CD4-positive, CD25-positive, alpha-beta regulatory T cell (primary cell): ENCODE data around the gene RFC3. TPM values are rescaled to one million over a fixed set of nuclear protein-coding genes. Genes with fewer than 3 reads are reported as not detected.
"Not testable (repeated sequence)": the region's sequence is repeated elsewhere in the genome, so short reads cannot be mapped to it uniquely, and the experiment has no call there.

Source experiments
- ATAC-seq, 2 donors: fragments of 150-1000 bp; cut with Tn5 transposase; one replicate each; pipeline ENCODE4 v1.10.0; 2021; ENCODE audit warnings: low read depth in 2 of 2, moderate number of reproducible peaks in 2 of 2, moderate library complexity in 1 of 2
- DNase-seq, 3 donors: peaks; one replicate each; pipeline versions ENCODE4 v3.0.0 to v3.0.0-alpha.2; 2012 to 2022; ENCODE audit warnings: mixed read lengths in 1 of 3
- H3K27ac ChIP-seq: one replicate; pipeline ENCODE4 v1.7.0; 2013; ENCODE audit warnings: mild to moderate bottlenecking, low read length; ENCODE audit not compliant: insufficient read depth, poor library complexity, severe bottlenecking
- H3K27me3 ChIP-seq: one replicate; pipeline ENCODE4 v1.7.0; 2013; ENCODE audit warnings: low read length; ENCODE audit not compliant: control insufficient read depth, insufficient read depth
- H3K36me3 ChIP-seq: one replicate; pipeline ENCODE4 v1.7.0; 2013; ENCODE audit warnings: mild to moderate bottlenecking, low read length, moderate library complexity; ENCODE audit not compliant: control insufficient read depth, insufficient read depth
- H3K4me1 ChIP-seq: 2 replicates; pipeline ENCODE4 v1.7.0; 2013; ENCODE audit warnings: mild to moderate bottlenecking, low read length; ENCODE audit not compliant: insufficient read depth, control insufficient read depth, poor library complexity, severe bottlenecking
- H3K4me3 ChIP-seq: one replicate; pipeline ENCODE4 v1.7.0; 2013; ENCODE audit warnings: low read depth, mild to moderate bottlenecking, low read length, moderate library complexity
- H3K9me3 ChIP-seq, 2 experiments: 1 replicate in 1 of 2; 2 replicates in 1 of 2; pipeline ENCODE4 v1.7.0; 2013; ENCODE audit warnings: low read length in 2 of 2, mild to moderate bottlenecking in 1 of 2, moderate library complexity in 1 of 2; ENCODE audit not compliant: control insufficient read depth in 2 of 2
- H3K27ac Mint-ChIP-seq, 3 donors: one replicate each; pipeline ENCODE4 v1.8.0; 2020 to 2022; ENCODE audit warnings: mild to moderate bottlenecking in 3 of 3, mixed read lengths in 3 of 3, moderate library complexity in 2 of 3
- H3K27me3 Mint-ChIP-seq: one replicate; pipeline ENCODE4 v1.8.0; 2022; ENCODE audit warnings: mild to moderate bottlenecking, mixed read lengths
- H3K36me3 Mint-ChIP-seq: one replicate; pipeline ENCODE4 v1.8.0; 2020; ENCODE audit warnings: mixed read lengths
- H3K4me1 Mint-ChIP-seq, 4 donors: one replicate each; pipeline ENCODE4 v1.8.0; 2020 to 2022; ENCODE audit warnings: mixed read lengths in 4 of 4, mild to moderate bottlenecking in 1 of 4
- H3K4me3 Mint-ChIP-seq, 4 donors: one replicate each; pipeline ENCODE4 v1.8.0; 2020 to 2022; ENCODE audit warnings: mild to moderate bottlenecking in 4 of 4, mixed read lengths in 4 of 4, moderate library complexity in 3 of 4
- H3K9me3 Mint-ChIP-seq, 7 donors: one replicate each; pipeline ENCODE4 v1.8.0; 2020 to 2022; ENCODE audit warnings: mixed read lengths in 7 of 7, mild to moderate bottlenecking in 3 of 7, moderate library complexity in 2 of 7
- polyA plus RNA-seq, 4 donors: library from polyadenylated mRNA; unstranded; fragments of 300-500 nt; fragmentation: Illumina TruSeq; gene quantifications; one replicate each; pipeline ENCODE4 v1.2.3, GENCODE V29; 2021
- total RNA-seq: library from RNA; stranded (reverse); gene quantifications from one replicate; pipeline ENCODE4 v1.2.3, GENCODE V29; 2022

The RFC3 gene
- total and polyA plus RNA-seq, 5 donors from 2014 or later, result 5.0 to 9.9 (median 8.3) TPM

- Mint-ChIP-seq H3K27ac (no peak overlapping the region), H3K36me3 (no peaks in the 10 kb centered on the region), H3K4me3 (no peak overlapping the region), H3K4me1 (peaks cover 0 to 5% (median 0%) of the 10 kb centered on the region in 4 donors), H3K9me3 (peaks cover 0 to 6% (median 1%) of the 10 kb centered on the region in 7 donors), H3K27me3 (peaks cover 18% of the 10 kb centered on the region)
- Histone ChIP-seq H3K4me1 (no peaks in the 10 kb centered on the region), H3K4me3 (no peak overlapping the region), H3K36me3 (no peaks in the 10 kb centered on the region), H3K27ac (no peak overlapping the region), H3K27me3 (no peaks in the 10 kb centered on the region), H3K9me3 (no peaks in the 10 kb centered on the region)
- no peak for DNase-seq
- ATAC-seq, result no peak
Measured at GRCh38 chr13:33796095-33796494, 21.9 kb upstream of the RFC3 start.

GRCh38 chr13:33797622-33798021 is 20.3 kb upstream of the RFC3 start:
- no peak for DNase-seq
- peaks cover 19% of the 10 kb centered on the region for H3K27me3 Mint-ChIP-seq
- H3K9me3 Mint-ChIP-seq, result peaks cover 0 to 6% (median 2%) of the 10 kb centered on the region in 7 donors
- no peak for ATAC-seq
- no peak overlapping the region for H3K4me3 ChIP-seq
- peak overlapping the region in 1 of 3 donors; percentile 32 for H3K27ac Mint-ChIP-seq
- no peak overlapping the region for H3K4me3 Mint-ChIP-seq
- no peaks in the 10 kb centered on the region for H3K27me3 ChIP-seq
- no peaks in the 10 kb centered on the region for H3K36me3 Mint-ChIP-seq
- no peaks in the 10 kb centered on the region for H3K4me1 ChIP-seq
- no peaks in the 10 kb centered on the region for H3K9me3 ChIP-seq
- peaks cover 0 to 5% (median 0%) of the 10 kb centered on the region in 4 donors for H3K4me1 Mint-ChIP-seq
- H3K27ac ChIP-seq, result no peak overlapping the region
- H3K36me3 ChIP-seq, result no peaks in the 10 kb centered on the region

DNA sequence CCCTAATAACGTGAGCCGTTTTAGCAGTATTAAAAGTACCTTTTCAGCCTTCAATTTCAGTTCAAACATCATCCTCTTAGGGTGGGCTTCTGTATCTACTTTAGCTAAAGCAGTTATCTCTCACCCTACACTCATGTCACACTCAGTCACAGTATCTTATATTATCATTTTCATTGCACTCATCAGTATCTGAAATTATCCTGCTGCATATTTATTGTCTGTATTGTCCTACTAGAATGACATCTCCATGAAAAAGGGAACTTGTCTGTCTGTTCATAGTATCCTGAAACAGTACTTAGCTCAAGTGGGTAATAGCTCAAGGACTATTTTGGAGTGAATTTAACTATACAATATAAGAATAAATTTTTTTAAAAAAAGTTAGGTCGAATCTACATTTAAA is 19.9 kb upstream of the RFC3 start:
- Mint-ChIP-seq H3K4me1 (peaks cover 0 to 5% (median 0%) of the 10 kb centered on the region in 4 donors), H3K36me3 (no peaks in the 10 kb centered on the region), H3K9me3 (peaks cover 0 to 6% (median 2%) of the 10 kb centered on the region in 7 donors), H3K27ac (no peak overlapping the region), H3K4me3 (no peak overlapping the region), H3K27me3 (peaks cover 23% of the 10 kb centered on the region)
- no peaks in the 10 kb centered on the region for H3K27me3 ChIP-seq
- no peak for ATAC-seq
- no peak overlapping the region for H3K27ac ChIP-seq
- no peaks in the 10 kb centered on the region for H3K9me3 ChIP-seq
- no peaks in the 10 kb centered on the region for H3K36me3 ChIP-seq
- H3K4me3 ChIP-seq, result no peak overlapping the region
- no peaks in the 10 kb centered on the region for H3K4me1 ChIP-seq
- DNase-seq, result no peak

- Mint-ChIP-seq H3K27ac (peak overlapping the region in 1 of 3 donors; percentile 6), H3K4me3 (no peak overlapping the region), H3K4me1 (peaks cover 0 to 5% (median 0%) of the 10 kb centered on the region in 4 donors), H3K27me3 (peaks cover 37% of the 10 kb centered on the region), H3K9me3 (peaks cover 0 to 2% (median 0%) of the 10 kb centered on the region in 7 donors), H3K36me3 (no peaks in the 10 kb centered on the region)
- H3K27ac ChIP-seq, result no peak overlapping the region
- no peak for ATAC-seq
- no peaks in the 10 kb centered on the region for H3K36me3 ChIP-seq
- no peaks in the 10 kb centered on the region for H3K9me3 ChIP-seq
- H3K4me3 ChIP-seq, result no peak overlapping the region
- DNase-seq, result peak in 1 of 3 donors; percentile 16
- H3K27me3 ChIP-seq, result peaks cover 4% of the 10 kb centered on the region
- no peaks in the 10 kb centered on the region for H3K4me1 ChIP-seq
Measured at GRCh38 chr13:33799950-33800592, 17.9 kb upstream of the RFC3 start.

- peaks cover 0 to 2% (median 0%) of the 10 kb centered on the region in 7 donors for H3K9me3 Mint-ChIP-seq
- H3K27ac ChIP-seq, result no peak overlapping the region
- no peak overlapping the region for H3K4me3 Mint-ChIP-seq
- H3K36me3 Mint-ChIP-seq, result no peaks in the 10 kb centered on the region
- H3K4me1 Mint-ChIP-seq, result peaks cover 0 to 5% (median 0%) of the 10 kb centered on the region in 4 donors
- H3K36me3 ChIP-seq, result no peaks in the 10 kb centered on the region
- H3K27ac Mint-ChIP-seq, result peak overlapping the region in 1 of 3 donors; percentile 6
- H3K4me3 ChIP-seq, result no peak overlapping the region
- H3K4me1 ChIP-seq, result no peaks in the 10 kb centered on the region
- DNase-seq (no peak), ATAC-seq (no peak)
- H3K27me3 Mint-ChIP-seq, result peaks cover 36% of the 10 kb centered on the region
- H3K9me3 ChIP-seq, result no peaks in the 10 kb centered on the region
- peaks cover 4% of the 10 kb centered on the region for H3K27me3 ChIP-seq
Measured at GRCh38 chr13:33800646-33801186, 17.2 kb upstream of the RFC3 start.

- DNase-seq, result no peak
- H3K4me1 ChIP-seq, result no peaks in the 10 kb centered on the region
- Mint-ChIP-seq H3K27ac (no peak overlapping the region), H3K36me3 (no peaks in the 10 kb centered on the region), H3K27me3 (peaks cover 63% of the 10 kb centered on the region), H3K4me3 (no peak overlapping the region), H3K4me1 (no peaks in the 10 kb centered on the region), H3K9me3 (peaks cover 0 to 4% (median 0%) of the 10 kb centered on the region in 7 donors)
- no peak for ATAC-seq
- peaks cover 15% of the 10 kb centered on the region for H3K27me3 ChIP-seq
- no peak overlapping the region for H3K27ac ChIP-seq
- H3K36me3 ChIP-seq, result no peaks in the 10 kb centered on the region
- no peak overlapping the region for H3K4me3 ChIP-seq
- no peaks in the 10 kb centered on the region for H3K9me3 ChIP-seq
Measured at GRCh38 chr13:33806470-33807248, 11.3 kb upstream of the RFC3 start.

DNA sequence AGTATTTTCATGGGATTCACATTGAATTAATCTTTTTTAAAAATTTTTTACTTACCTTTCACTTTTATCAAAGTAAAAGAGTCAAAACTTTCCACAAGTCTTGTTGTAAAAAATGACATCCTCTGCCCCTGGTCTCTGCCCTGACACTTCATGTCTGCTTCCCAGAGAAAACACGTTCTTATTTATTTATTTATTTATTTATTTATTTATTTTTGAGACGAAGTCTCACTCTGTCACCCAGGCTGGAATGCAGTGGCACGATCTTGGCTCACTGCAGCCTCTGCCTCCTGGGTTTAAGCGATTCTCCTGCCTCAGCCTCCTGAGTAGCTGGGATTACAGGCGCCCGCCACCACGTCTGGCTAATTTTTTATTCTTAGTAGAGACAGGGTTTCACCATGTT is 5.1 kb upstream of the RFC3 start:
- not testable (repeated sequence) for H3K4me3 Mint-ChIP-seq, H3K4me1 Mint-ChIP-seq, H3K9me3 Mint-ChIP-seq, H3K27ac ChIP-seq, DNase-seq, H3K4me3 ChIP-seq, H3K27ac Mint-ChIP-seq, H3K36me3 Mint-ChIP-seq, H3K4me1 ChIP-seq, ATAC-seq, H3K9me3 ChIP-seq, H3K36me3 ChIP-seq
- peaks cover 19% of the 10 kb centered on the region for H3K27me3 ChIP-seq
- H3K27me3 Mint-ChIP-seq, result peaks cover 50% of the 10 kb centered on the region
